Ishikawa (cell line): Measurements from ENCODE around the gene IPPK.

Experiments
- CEBPB ChIP-seq: IDR thresholded peaks from 2 replicates; pipeline ENCODE4 v1.6.1; 2012
- CREB1 ChIP-seq: IDR thresholded peaks from 2 replicates; pipeline ENCODE4 v1.6.1; 2012; ENCODE audit warnings: low read depth
- EGR1 ChIP-seq: IDR thresholded peaks from 2 replicates; pipeline ENCODE4 v1.6.1; 2012
- EP300 ChIP-seq: IDR thresholded peaks from 2 replicates; pipeline ENCODE4 v1.6.1; 2012; ENCODE audit warnings: borderline replicate concordance
- FOXM1 ChIP-seq: IDR thresholded peaks from 2 replicates; pipeline ENCODE4 v1.6.1; 2012; ENCODE audit warnings: low read depth, borderline replicate concordance
- MAX ChIP-seq: IDR thresholded peaks from 2 replicates; pipeline ENCODE4 v1.6.1; 2012
- NFIC ChIP-seq: IDR thresholded peaks from 2 replicates; pipeline ENCODE4 v1.6.1; 2012
- RAD21 ChIP-seq: IDR thresholded peaks from 2 replicates; pipeline ENCODE4 v1.6.1; 2012; ENCODE audit warnings: low read depth
- REST ChIP-seq: IDR thresholded peaks from 2 replicates; pipeline ENCODE4 v1.6.1; 2012; ENCODE audit warnings: low read depth, mild to moderate bottlenecking
- TAF1 ChIP-seq: IDR thresholded peaks from 2 replicates; pipeline ENCODE4 v1.6.1; 2012; ENCODE audit warnings: low read depth, mild to moderate bottlenecking
- TCF12 ChIP-seq: IDR thresholded peaks from 2 replicates; pipeline ENCODE4 v1.6.1; 2012; ENCODE audit warnings: low read depth
- TEAD4 ChIP-seq: IDR thresholded peaks from 2 replicates; pipeline ENCODE4 v1.6.1; 2012
- USF1 ChIP-seq: IDR thresholded peaks from 2 replicates; pipeline ENCODE4 v1.6.1; 2012
- YY1 ChIP-seq: IDR thresholded peaks from 2 replicates; pipeline ENCODE4 v1.6.1; 2012; ENCODE audit warnings: low read depth
- ZBTB7A ChIP-seq: IDR thresholded peaks from 2 replicates; pipeline ENCODE4 v1.6.1; 2012; ENCODE audit warnings: low read depth

IPPK gene

GRCh38 chr9:92607773-92608172 is 62.2 kb downstream of the IPPK start:
- TF ChIP-seq CEBPB (no peak), ZBTB7A (no peak), MAX (no peak), USF1 (no peak), EP300 (no peak), REST (no peak), RAD21 (no peak), TEAD4 (no peak), TAF1 (no peak), CREB1 (no peak), TCF12 (no peak), YY1 (no peak), NFIC (no peak), FOXM1 (no peak), EGR1 (no peak)

- TF ChIP-seq NFIC (0 out of 2 replicates have a peak, but pooled peaks have one; percentile 46), MAX (no peak)
Observed at GRCh38 chr9:92607088-92607487, 62.8 kb downstream of the IPPK start.

GRCh38 chr9:92605224-92605623 is 64.7 kb downstream of the IPPK start:
- no peak for TF ChIP-seq USF1
- TF ChIP-seq REST = no peak
- TF ChIP-seq TEAD4 = no peak
- peak; percentile 26; the same call in 1 of the 2 replicates for TF ChIP-seq NFIC

- TF ChIP-seq RAD21 (no peak), FOXM1 (no peak), ZBTB7A (no peak), TCF12 (no peak), TAF1 (no peak)
Observed at GRCh38 chr9:92603990-92604389, 65.9 kb downstream of the IPPK start.

GRCh38 chr9:92603100-92603499 is 66.8 kb downstream of the IPPK start:
- no peak for TF ChIP-seq RAD21
- no peak for TF ChIP-seq ZBTB7A
- TF ChIP-seq REST = no peak
- no peak for TF ChIP-seq EGR1
- no peak for TF ChIP-seq TCF12
- no peak for TF ChIP-seq TAF1
- no peak for TF ChIP-seq YY1
- TF ChIP-seq CEBPB = no peak
- no peak for TF ChIP-seq TEAD4
- TF ChIP-seq NFIC = no peak
- TF ChIP-seq USF1 = no peak
- no peak for TF ChIP-seq FOXM1
